GM21360 (cell line): ENCODE data around the gene ATP9B.
A peak's percentile ranks its signal among the peaks of the same experiment; 100 is the strongest.
"Not testable (repeated sequence)": the region's sequence is repeated elsewhere in the genome, so short reads cannot be mapped to it uniquely, and the experiment has no call there.

ENCODE experiments used
- ATAC-seq: cut with Tn5 transposase; IDR thresholded peaks from one replicate; pipeline ENCODE4 v1.9.1; 2021; ENCODE audit warnings: mild to moderate bottlenecking, moderate library complexity; ENCODE audit not compliant: unreplicated experiment

Gene ATP9B

DNA sequence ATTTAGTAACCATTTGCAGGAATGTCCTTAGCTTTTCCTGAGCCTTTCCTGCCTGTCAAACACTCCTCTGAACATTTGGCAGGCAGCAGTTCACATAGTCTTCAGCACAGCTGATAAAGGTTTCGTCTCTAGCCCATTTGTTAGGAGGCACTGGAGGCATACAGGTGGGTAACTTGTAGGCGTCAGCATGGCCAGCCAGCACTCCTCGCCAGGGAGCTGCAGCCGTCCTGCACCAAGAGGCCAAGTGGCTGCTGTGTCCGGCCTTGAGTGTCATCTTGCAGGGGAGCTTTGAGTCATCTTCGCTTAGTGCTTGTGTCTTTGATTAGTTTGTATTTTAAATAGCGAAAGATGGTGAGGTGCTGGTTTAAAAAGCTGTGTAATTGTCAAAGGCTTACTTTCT, 206.3 kb downstream of the ATP9B start:
- ATAC-seq, result peak; percentile 23

- peak; percentile 85 for ATAC-seq
Measured at GRCh38 chr18:79275992-79276391, 206.8 kb downstream of the ATP9B start.

- no peak for ATAC-seq
Measured at GRCh38 chr18:79278896-79279295, 209.7 kb downstream of the ATP9B start.

- ATAC-seq, result no peak
Measured at GRCh38 chr18:79283131-79283810, 214.1 kb downstream of the ATP9B start.

- no peak for ATAC-seq
Measured at GRCh38 chr18:79283929-79284328, 214.7 kb downstream of the ATP9B start.

- not testable (repeated sequence) for ATAC-seq
Measured at GRCh38 chr18:79285191-79285590, 216.0 kb downstream of the ATP9B start.

GRCh38 chr18:79290409-79290808, 221.2 kb downstream of the ATP9B start:
- ATAC-seq, result not testable (repeated sequence)

- ATAC-seq, result no peak
Measured at GRCh38 chr18:79290876-79291275, 221.7 kb downstream of the ATP9B start.

DNA sequence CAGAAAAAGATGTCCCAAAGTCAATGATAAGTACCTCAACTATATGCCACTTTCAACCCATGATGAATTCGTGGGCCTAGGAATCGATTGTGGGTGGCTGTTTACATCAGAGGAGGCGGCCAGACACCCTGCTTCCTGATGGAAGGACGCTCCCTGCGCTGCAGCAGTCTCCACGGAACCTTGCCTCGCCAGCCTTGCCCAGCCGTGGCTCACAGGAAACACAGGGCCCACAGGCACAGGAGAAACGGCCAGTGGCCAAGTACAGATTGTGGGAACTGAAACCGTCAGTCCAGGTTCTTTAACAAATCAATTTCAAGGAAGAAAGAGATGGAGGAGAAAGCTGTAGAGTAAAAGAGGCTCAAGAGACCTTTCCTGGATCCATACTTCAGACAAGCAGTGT, 225.0 kb downstream of the ATP9B start:
- no peak for ATAC-seq

DNA sequence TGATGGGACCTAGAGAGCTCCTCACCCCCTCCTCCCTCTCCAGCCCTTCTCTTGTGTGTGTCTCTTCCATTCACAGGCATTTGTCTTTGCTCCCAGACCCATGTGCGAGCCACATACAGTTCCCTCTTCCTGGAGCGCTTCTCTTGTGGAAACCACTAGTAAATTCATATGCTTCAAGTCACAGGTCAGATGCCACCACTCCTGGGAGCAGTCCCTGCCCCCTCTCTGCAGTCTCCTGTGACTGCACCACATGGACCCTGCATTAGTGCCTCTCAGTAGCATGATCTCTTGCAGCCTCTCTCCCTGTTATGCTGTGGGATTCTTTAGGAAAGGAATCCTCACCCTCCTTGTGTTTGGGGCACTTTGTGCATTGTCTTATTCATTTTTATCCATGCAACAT, 230.1 kb downstream of the ATP9B start:
- no peak for ATAC-seq

GRCh38 chr18:79299711-79300110, 230.5 kb downstream of the ATP9B start:
- no peak for ATAC-seq

GRCh38 chr18:79300413-79300812, 231.2 kb downstream of the ATP9B start:
- ATAC-seq, result no peak

- no peak for ATAC-seq
Measured at GRCh38 chr18:79302120-79302519, 232.9 kb downstream of the ATP9B start.

- no peak for ATAC-seq
Measured at GRCh38 chr18:79305911-79306310, 236.7 kb downstream of the ATP9B start.

DNA sequence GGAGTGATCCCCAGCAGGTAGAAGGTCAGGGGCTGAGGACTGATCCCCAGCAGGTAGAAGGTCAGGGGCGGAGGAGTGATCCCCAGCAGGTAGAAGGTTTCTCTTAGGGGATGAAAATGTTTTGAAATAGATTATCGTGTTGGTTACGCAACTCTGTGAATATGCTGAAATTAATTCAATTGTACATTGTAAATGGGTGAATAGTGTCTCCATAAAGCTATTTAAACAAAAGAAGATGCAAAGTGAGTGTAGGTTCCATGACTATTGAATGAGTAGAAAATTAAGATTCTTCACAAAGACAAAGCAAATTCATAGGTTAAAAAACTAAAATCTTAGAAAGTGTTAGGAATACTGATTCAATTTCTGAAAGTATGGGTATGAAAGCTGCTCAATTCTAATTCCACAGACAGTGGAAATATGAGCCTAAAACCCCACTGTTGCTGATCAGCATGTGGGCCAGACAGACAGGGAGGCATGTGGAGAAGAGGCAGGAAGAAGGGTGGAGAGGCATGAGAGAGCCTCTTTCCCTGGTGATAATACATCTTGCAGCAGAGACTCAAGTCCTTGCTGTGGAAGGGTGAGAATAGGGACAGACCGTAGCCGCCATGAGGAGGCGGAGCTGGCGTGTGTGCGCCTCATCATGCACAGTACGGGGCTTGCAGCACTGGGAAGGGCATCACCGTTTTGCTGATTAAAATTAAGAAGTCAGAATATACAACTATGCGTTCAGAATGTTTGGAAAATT, 240.6 kb downstream of the ATP9B start:
- ATAC-seq, result no peak

GRCh38 chr18:79314838-79315388, 245.7 kb downstream of the ATP9B start:
- no peak for ATAC-seq

DNA sequence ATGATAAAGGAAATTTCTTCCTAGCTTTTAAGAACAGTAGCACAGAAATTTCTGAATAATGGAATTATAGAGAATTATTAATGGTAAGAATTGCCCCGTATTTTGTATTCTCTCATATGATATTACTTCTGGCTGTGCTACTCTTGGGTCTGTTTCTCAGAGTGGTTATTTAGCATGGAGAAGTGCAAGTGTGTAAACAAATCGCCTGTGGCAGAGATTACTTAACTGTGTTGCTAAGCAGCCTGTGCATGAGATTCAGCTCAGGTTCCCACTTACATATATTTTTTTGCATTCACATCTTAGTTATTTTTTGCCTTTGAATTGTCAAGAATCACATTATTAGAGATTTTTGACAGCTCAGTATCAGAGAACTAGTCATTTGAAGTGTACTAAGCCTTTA, 246.4 kb downstream of the ATP9B start:
- no peak for ATAC-seq

DNA sequence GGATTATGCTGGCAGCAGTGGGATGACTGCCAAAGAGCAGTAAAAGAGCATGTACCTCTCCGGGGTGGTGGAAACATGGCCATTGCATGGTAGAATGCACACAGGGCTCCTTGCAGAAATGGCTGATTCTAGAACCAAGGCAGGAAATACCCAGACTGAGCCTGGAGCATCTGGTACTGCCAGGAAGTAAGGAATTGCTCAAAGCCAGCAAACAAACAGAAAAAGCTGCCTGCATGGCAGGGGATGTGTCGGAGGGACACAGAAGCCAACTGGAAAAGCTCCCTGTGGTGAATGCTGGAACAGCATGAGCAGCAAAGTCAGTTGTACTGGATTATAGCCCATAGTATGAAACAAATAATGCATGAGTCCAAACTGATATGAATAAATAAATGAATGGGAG, 248.5 kb downstream of the ATP9B start:
- no peak for ATAC-seq

DNA sequence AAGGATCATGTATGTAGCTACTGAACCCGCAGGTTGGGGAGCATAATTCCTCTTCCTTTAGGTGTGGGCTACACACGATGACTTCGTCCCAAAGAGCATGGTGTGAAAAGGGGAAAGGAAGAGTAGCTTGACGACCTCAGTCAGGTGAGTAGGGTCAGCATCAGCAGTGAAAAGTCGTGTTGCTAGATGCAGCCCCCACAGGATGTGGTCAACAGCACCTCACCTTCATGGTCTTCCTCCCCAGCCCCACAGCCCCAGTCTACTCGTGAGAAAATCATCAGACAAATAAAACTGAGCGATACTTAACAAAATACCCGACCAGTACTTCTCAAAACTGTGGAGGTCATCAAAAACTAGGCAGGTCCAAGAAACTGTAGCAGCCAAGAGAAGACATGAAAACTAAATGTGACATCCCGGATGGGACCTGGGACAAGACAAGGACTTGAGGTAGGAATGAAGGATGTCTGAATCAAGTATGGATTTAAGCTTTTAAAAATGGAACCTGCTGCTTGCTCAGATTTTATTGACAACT, 249.0 kb downstream of the ATP9B start:
- ATAC-seq, result no peak

GRCh38 chr18:79320216-79320850, 251.1 kb downstream of the ATP9B start:
- no peak for ATAC-seq

- no peak for ATAC-seq
Measured at GRCh38 chr18:79321625-79322405, 252.6 kb downstream of the ATP9B start.
